AG04449 (cell line): ENCODE measurements around the gene TLCD4.

Experiments
- CTCF ChIA-PET: fragments of 350-600 bp; formaldehyde crosslinking; extraction: SDS; loops from one replicate; lab custom pipeline; 2021; ENCODE audit warnings: antibody characterized with exemption; lab: Yijun Ruan, JAX
- POLR2A ChIA-PET: fragments of 400-600, 350-600 bp; formaldehyde crosslinking; extraction: SDS; loops from one replicate; lab custom pipeline; 2020; ENCODE audit warnings: antibody characterized with exemption, inconsistent platforms; lab: Yijun Ruan, JAX
- DNase-seq: peaks from one replicate; pipeline ENCODE4 v3.0.0-alpha.2; 2010; ENCODE audit warnings: low read depth, low spot score
- H3K4me3 ChIP-seq: 2 replicates; pipeline ENCODE4 v1.5.1; 2011; ENCODE audit warnings: low read depth, mild to moderate bottlenecking, control low read depth, low read length
- CTCF ChIP-seq: IDR thresholded peaks from one replicate; pipeline ENCODE4 v1.5.1; 2011; ENCODE audit warnings: mild to moderate bottlenecking, moderate library complexity, low read length, control low read depth, inconsistent platforms; ENCODE audit not compliant: insufficient read depth; ENCODE audit errors: missing control alignments

TLCD4 gene

DNA sequence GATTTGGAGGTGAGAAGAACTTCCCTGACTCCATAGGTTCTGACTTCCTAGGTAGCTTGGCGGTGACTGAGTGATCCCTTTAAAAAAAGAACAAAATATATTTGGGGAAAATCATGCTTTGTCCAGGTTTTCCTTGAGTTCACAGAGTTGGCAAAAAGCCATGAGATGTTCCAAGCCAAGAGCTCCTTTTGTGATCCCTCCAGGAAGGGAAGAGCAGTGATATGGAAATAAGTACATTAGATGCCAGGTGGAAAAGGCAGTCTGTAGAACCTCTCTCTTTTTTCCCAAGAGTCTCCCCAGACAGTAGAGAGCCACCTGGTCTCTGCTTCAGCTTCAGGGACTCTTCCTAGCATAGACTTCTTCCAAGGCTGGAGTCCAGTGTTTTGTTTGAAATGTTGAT, 10.2 kb downstream of the TLCD4 start:
- POLR2A ChIA-PET, result no interaction called here
- H3K4me3 ChIP-seq, result no peak overlapping the region
- no peak for DNase-seq
- CTCF ChIA-PET, result interaction anchor here (0.6 kb wide), 1 partner anchor 23 kb away, joined by 3 read pairs; no protein-coding TSS in a partner anchor
- TF ChIP-seq CTCF, result no peak

GRCh38 chr1:95132762-95133161, 15.6 kb downstream of the TLCD4 start:
- no peak overlapping the region for H3K4me3 ChIP-seq
- no peak for TF ChIP-seq CTCF
- DNase-seq, result no peak
- ChIA-PET CTCF (no interaction called here), POLR2A (no interaction called here)

- ChIA-PET CTCF (no interaction called here), POLR2A (no interaction called here)
- no peak overlapping the region for H3K4me3 ChIP-seq
- DNase-seq, result no peak
- TF ChIP-seq CTCF, result no peak
Observed at GRCh38 chr1:95133687-95134086, 16.5 kb downstream of the TLCD4 start.

DNA sequence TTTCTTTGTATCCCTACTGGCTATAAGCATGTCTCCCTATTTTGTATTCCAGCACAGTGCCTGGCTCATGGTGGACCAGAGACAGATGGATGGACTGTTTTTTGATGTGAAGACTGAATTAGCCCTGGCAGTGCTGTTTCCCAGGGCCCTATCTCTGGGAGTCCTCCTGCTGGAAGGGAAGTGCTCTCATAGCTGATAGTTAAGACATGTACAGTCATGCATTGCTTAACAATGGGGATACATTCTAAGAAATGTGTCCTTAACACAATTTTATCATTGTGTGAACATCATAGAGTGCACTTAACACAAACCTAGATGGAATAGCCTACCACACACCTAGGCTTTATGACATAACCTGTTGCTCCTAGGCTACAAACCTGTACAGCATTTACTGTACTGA, 21.1 kb downstream of the TLCD4 start:
- no peak for DNase-seq
- no peak for TF ChIP-seq CTCF
- ChIA-PET CTCF (no interaction called here), POLR2A (no interaction called here)
- no peak overlapping the region for H3K4me3 ChIP-seq

DNA sequence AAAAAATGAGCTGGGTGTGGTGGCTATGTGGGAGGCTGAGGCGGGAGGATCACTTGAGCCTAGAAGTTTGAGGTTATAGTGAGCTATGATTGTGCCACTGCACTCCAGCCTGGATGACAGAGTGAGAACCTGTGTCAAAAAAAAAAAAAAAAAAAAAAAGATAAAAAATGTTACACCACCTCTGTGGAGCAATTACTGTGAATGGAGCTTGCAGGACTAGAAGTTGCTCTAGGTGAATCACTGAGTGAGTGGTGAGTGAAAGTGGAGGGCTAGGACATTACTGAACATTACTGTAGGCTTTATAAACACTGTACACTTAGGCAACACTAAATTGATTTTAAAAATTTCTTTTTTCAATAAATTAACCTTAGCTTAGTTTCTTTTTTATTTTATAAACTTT, 21.9 kb downstream of the TLCD4 start:
- no peak for TF ChIP-seq CTCF
- no peak overlapping the region for H3K4me3 ChIP-seq
- POLR2A ChIA-PET, result no interaction called here
- DNase-seq, result no peak
- CTCF ChIA-PET, result no interaction called here

DNA sequence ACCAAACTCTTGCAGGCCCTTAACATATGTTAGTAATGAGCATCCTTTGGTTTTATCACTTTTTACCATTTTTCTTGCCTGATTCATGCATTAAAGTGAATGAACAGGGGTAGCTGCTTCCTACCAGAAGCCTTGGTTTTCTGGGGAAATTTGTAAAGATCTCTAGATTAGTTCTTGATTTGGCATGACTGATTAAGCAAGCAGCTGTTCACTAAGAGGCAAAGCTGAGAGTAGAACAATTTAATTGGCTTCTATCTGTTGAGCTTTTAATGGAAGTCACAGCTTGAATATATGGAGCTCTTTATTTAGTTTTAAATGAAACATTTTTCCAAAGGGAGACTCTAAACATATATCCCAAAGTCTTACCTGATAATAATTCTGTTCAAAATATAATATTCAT, 23.6 kb downstream of the TLCD4 start:
- ChIA-PET POLR2A (no interaction called here), CTCF (no interaction called here)
- no peak overlapping the region for H3K4me3 ChIP-seq
- no peak for DNase-seq
- no peak for TF ChIP-seq CTCF
